NB4 (cell line): Measurements from ENCODE around the gene NPTX2.

Experiments
- DNase-seq: peaks from one replicate; pipeline ENCODE4 v3.0.0; 2010; ENCODE audit warnings: low read depth
- H3K4me3 ChIP-seq: one replicate; pipeline ENCODE4 v1.5.1; 2011; ENCODE audit warnings: mild to moderate bottlenecking, low read depth, low read length, moderate library complexity
- CTCF ChIP-seq: IDR thresholded peaks from one replicate; pipeline ENCODE4 v1.5.1; 2012; ENCODE audit warnings: low read depth, low read length
- MAX ChIP-seq: IDR thresholded peaks from 2 replicates; pipeline ENCODE4 v1.6.1; 2011; ENCODE audit warnings: low read depth, low read length
- MYC ChIP-seq: IDR thresholded peaks from 2 replicates; pipeline ENCODE4 v1.6.1; 2011; ENCODE audit warnings: low read depth, low read length
- POLR2A ChIP-seq: IDR thresholded peaks from 2 replicates; pipeline ENCODE4 v1.6.1; 2011; ENCODE audit warnings: mild to moderate bottlenecking; ENCODE audit not compliant: insufficient read length; ENCODE audit errors: extremely low read depth

Gene NPTX2

GRCh38 chr7:98627413-98627790, 10.3 kb downstream of the NPTX2 start:
- H3K4me3 ChIP-seq = no peak overlapping the region
- no peak for DNase-seq
- TF ChIP-seq CTCF (no peak), MAX (no peak), POLR2A (no peak), MYC (no peak)

GRCh38 chr7:98628418-98628817, 11.3 kb downstream of the NPTX2 start:
- TF ChIP-seq POLR2A (no peak), MYC (no peak), MAX (no peak), CTCF (no peak)
- H3K4me3 ChIP-seq = no peak overlapping the region
- no peak for DNase-seq

DNA sequence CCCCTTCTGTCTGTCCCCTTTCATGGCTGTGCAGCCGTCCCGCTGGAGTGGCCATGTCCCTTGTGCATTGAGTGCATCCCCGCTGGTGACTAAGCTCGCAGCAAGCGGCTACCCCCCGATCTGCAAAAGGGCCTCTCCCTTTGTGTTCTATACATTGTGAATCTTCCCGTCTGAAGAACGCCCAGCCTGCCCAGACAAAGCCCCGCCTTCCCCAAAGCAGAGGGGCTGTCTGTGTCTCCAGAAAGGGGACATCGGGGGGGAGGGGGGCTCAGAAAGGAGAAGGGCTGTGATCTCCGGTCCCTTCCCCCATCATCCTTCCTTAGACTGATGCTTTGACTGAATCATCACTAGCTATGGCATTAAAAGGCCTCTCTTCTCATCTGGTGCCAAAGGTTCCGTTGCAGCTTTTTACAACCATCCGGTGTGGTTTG, 11.9 kb downstream of the NPTX2 start:
- peak; percentile 81 for DNase-seq

DNA sequence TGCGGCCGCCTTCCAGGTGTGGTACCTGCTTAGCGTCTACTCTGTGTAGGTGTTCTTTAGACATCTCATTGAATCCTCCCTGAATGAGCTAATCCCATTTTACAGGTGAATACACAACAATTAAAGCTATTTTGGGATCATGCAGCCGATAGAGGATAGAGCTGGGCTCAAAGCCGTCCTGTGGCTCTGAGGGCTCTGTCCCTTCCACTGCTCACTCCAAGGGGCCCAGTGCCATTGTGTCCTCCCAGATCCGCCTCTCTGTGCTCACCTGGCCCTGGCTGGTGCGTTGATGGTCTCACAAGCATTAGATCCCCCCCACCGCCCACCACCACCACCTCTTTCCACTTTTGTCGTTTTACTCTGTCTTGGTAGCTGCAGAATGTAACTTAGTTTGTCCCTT, 13.1 kb downstream of the NPTX2 start:
- TF ChIP-seq MYC (no peak), MAX (no peak), POLR2A (no peak), CTCF (no peak)
- DNase-seq = no peak
- no peak overlapping the region for H3K4me3 ChIP-seq

More for the DNA sequence above, 11.9 kb downstream of the NPTX2 start:
- H3K4me3 ChIP-seq = no peak overlapping the region
- TF ChIP-seq POLR2A = no peak
- TF ChIP-seq CTCF = no peak
- no peak for TF ChIP-seq MYC
- TF ChIP-seq MAX = no peak

DNA sequence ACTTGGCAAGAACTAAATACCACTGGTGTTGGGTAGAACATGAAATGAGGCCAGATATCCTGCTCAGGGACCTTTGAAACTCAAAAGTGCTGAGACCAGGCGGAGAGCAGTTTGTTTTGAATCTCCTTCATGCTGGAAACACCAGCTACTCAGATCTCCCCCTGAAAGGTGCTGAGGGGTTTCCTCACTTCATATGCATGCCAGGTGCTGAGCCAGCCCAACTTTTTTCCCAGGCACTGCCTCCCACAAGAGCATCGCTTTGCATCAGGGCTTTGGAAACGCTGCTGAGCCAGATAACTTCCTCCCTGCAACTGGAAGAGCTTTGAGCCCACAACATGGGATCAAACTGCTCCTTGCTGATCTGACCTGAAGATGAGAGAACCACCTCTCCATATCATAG, 13.7 kb downstream of the NPTX2 start:
- H3K4me3 ChIP-seq = no peak overlapping the region
- no peak for DNase-seq
- TF ChIP-seq MAX (no peak), POLR2A (no peak), CTCF (no peak), MYC (no peak)

GRCh38 chr7:98638853-98639252, 21.8 kb downstream of the NPTX2 start:
- no peak overlapping the region for H3K4me3 ChIP-seq
- TF ChIP-seq CTCF (no peak), POLR2A (no peak), MAX (no peak), MYC (no peak)
- DNase-seq = no peak
